Prostate gland (tissue), 2 donors: ENCODE results near the gene TRH. TPM values are rescaled to one million over a fixed set of nuclear protein-coding genes. Genes with fewer than 3 reads are reported as not detected.

Experiments
- total RNA-seq, 2 donors: library from RNA; depleted of rRNA; stranded (reverse); fragments of >200 nt; gene quantifications; one replicate each; pipeline ENCODE4 v1.1.0, GENCODE V29; 2016

The TRH gene
- total RNA-seq, 2 donors from 2014 or later: 0.97 TPM; not detected in 1

Other genes starting within 250 kb of the TRH start
- gene TMCC1, start 81.0 kb upstream of the TRH start, total RNA-seq: 10 to 100 TPM; 27.6 to 43.9 TPM
- not detected for gene ALG1L2, start 107.1 kb downstream of the TRH start, total RNA-seq